Measurements from ENCODE around the gene FABP6. TPM values are rescaled to one million over a fixed set of nuclear protein-coding genes. Genes with fewer than 3 reads are reported as not detected.

FABP6 gene
- total RNA-seq, 1 experiment from 2014 or later = 0.31 TPM

- no peak for TF ChIP-seq SIN3A (IDR thresholded peaks at IDR 0.05; ENCODE audit: borderline replicate concordance, insufficient read depth, low read depth, low read length)
- TF ChIP-seq CTCF (IDR thresholded peaks at IDR 0.05) = no peak
- TF ChIP-seq POLR2AphosphoS5 (IDR thresholded peaks at IDR 0.05; ENCODE audit: low read depth, low read length) = no peak
- no peak for TF ChIP-seq REST (IDR thresholded peaks at IDR 0.05; ENCODE audit: insufficient read depth in 1 of 2, low read depth in 2 of 2, low read length in 1 of 2)
- TF ChIP-seq TCF7L2 (IDR thresholded peaks at IDR 0.05; ENCODE audit: low read depth, low read length) = no peak
- no TSS peak for BruUV-seq (replicated peaks)
- ATAC-seq (no peak), DNase-seq (ENCODE audit: low read depth, low spot score) (no peak)
- Histone ChIP-seq H3K4me1 (ENCODE audit: control insufficient read depth, insufficient read depth, low read length) (no peaks in the 10 kb centered on the region), H3K27ac (ENCODE audit: low read length) (no peak overlapping the region), H3K36me3 (ENCODE audit: control insufficient read depth, insufficient read depth, low read length) (no peaks in the 10 kb centered on the region), H3K27me3 (ENCODE audit: control insufficient read depth, insufficient read depth, low read length) (no peaks in the 10 kb centered on the region), H3K4me3 (ENCODE audit: low read depth in 2 of 2, low read length in 2 of 2) (no peak overlapping the region), H3K9me3 (ENCODE audit: control insufficient read depth, insufficient read depth, low read depth, low read length) (no peaks in the 10 kb centered on the region)
- in situ Hi-C loops (cut with HindIII; ENCODE audit: low pct_unique_long_range_greater_than_20kb, low sequenced_read_pairs) = no loop called here
- CTCF ChIA-PET = no interaction called here
- intact Hi-C loops (cut with micrococcal nuclease; ENCODE audit: unreplicated experiment) = no loop called here
- POLR2A ChIA-PET = no interaction called here
Observed at GRCh38 chr5:160240350-160240749, 11.0 kb downstream of the FABP6 start.

- Histone ChIP-seq H3K4me3 (ENCODE audit: low read depth in 2 of 2, low read length in 2 of 2) (no peak overlapping the region), H3K4me1 (ENCODE audit: control insufficient read depth, insufficient read depth, low read length) (no peaks in the 10 kb centered on the region), H3K27me3 (ENCODE audit: control insufficient read depth, insufficient read depth, low read length) (no peaks in the 10 kb centered on the region), H3K27ac (ENCODE audit: low read length) (no peak overlapping the region), H3K9me3 (ENCODE audit: control insufficient read depth, insufficient read depth, low read depth, low read length) (no peaks in the 10 kb centered on the region), H3K36me3 (ENCODE audit: control insufficient read depth, insufficient read depth, low read length) (no peaks in the 10 kb centered on the region)
- DNase-seq (ENCODE audit: low read depth, low spot score) (peak; percentile 22), ATAC-seq (no peak)
- intact Hi-C loops (cut with micrococcal nuclease; ENCODE audit: unreplicated experiment) = no loop called here
- TF ChIP-seq SIN3A (IDR thresholded peaks at IDR 0.05; ENCODE audit: borderline replicate concordance, insufficient read depth, low read depth, low read length) (no peak), CTCF (IDR thresholded peaks at IDR 0.05) (no peak), TCF7L2 (IDR thresholded peaks at IDR 0.05; ENCODE audit: low read depth, low read length) (no peak)
- ChIA-PET CTCF (interaction anchor here (0.5 kb wide), 1 partner anchor 8 kb away, joined by 7 read pairs; no protein-coding TSS in a partner anchor), POLR2A (interaction anchor here (0.6 kb wide), 1 partner anchor 163 kb away, joined by 3 read pairs; no protein-coding TSS in a partner anchor)
- BruUV-seq (replicated peaks) = no TSS peak
- in situ Hi-C loops (cut with HindIII; ENCODE audit: low pct_unique_long_range_greater_than_20kb, low sequenced_read_pairs) = no loop called here
Observed at GRCh38 chr5:160242145-160242544, 12.8 kb downstream of the FABP6 start.
